ENCODE data around the gene KTN1.

Gene KTN1

DNA sequence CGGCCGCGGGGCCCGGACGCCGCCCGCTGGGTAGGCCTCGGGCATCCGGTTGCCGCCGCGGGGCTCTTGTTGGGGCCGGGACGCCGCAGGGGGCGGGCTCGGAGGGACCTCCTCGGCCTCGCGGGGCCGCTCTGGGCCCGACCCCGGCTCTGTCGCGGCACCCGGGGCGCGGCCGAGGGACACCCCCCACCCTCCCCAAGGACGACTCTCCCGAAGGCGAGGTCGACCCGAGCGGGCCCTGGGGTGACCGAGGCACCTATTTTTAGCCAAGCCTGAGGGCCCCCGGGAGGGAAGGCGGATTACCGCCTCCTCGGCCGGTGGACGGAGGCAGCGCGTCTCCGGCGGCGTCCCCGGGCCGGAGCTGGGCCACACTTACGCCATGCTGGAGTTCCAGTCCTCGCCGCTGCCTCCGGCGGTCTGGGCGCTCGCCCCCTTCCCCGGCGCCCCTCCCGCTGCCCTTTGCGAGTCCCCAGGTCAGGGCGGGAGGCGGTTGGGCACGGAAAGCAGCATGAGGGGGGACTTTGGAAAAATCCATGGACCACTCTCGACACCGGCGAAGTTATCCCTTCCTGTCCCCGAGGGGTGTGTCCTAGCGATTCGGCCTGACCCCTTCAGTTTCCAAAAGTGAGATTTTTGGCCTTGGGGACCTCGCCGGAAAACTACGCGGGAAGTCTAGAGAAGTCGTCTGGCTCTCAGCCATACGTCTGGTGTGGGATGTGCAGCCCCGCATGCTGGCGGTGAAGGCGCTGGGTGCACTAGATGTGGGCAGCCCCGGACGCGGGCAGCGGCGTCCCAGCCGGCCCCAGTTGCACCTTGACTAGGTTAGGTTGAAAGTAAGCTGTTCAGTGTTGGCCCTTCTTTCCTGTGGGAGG lies 699 bp downstream of the KTN1 start:
- no peaks in the 10 kb centered on the region for H3K36me3 ChIP-seq (ENCODE audit: low read length)
- H3K9ac ChIP-seq (ENCODE audit: low read length) = peak overlapping the region; percentile 82
- H3K79me2 ChIP-seq (ENCODE audit: insufficient read depth, low read length) = peaks cover 53% of the 10 kb centered on the region
- no peaks in the 10 kb centered on the region for H3K9me2 ChIP-seq (replicated peaks; ENCODE audit: insufficient read depth, low read length)
- H3K4me3 ChIP-seq (ENCODE audit: insufficient read depth, low read length, poor library complexity, severe bottlenecking) = peak overlapping the region; percentile 81
- H4K20me1 ChIP-seq (ENCODE audit: low read depth, low read length) = peaks cover 34% of the 10 kb centered on the region
- peak overlapping the region; percentile 75 for H3K4me2 ChIP-seq (ENCODE audit: low read depth, low read length, poor library complexity, severe bottlenecking)
- H3K27ac ChIP-seq (ENCODE audit: low read depth, low read length) = peak overlapping the region; percentile 70
- H3F3A ChIP-seq (ENCODE audit: insufficient read depth) = peaks cover 17% of the 10 kb centered on the region
- peak overlapping the region; percentile 49 for H2AFZ ChIP-seq (ENCODE audit: low read depth, low read length, severe bottlenecking)
- TF ChIP-seq, protein P1, sequence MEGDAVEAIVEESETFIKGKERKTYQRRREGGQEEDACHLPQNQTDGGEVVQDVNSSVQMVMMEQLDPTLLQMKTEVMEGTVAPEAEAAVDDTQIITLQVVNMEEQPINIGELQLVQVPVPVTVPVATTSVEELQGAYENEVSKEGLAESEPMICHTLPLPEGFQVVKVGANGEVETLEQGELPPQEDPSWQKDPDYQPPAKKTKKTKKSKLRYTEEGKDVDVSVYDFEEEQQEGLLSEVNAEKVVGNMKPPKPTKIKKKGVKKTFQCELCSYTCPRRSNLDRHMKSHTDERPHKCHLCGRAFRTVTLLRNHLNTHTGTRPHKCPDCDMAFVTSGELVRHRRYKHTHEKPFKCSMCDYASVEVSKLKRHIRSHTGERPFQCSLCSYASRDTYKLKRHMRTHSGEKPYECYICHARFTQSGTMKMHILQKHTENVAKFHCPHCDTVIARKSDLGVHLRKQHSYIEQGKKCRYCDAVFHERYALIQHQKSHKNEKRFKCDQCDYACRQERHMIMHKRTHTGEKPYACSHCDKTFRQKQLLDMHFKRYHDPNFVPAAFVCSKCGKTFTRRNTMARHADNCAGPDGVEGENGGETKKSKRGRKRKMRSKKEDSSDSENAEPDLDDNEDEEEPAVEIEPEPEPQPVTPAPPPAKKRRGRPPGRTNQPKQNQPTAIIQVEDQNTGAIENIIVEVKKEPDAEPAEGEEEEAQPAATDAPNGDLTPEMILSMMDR (IDR thresholded peaks at IDR 0.05; ENCODE audit: insufficient read depth, low read length, poor library complexity, severe bottlenecking) = no peak
- TF ChIP-seq EZH2phosphoT487 (conservative IDR thresholded peaks at IDR 0.05; ENCODE audit: low read length) = no peak
- H3K27me3 ChIP-seq (ENCODE audit: low read length) = no peaks in the 10 kb centered on the region
- no peaks in the 10 kb centered on the region for H3K9me3 ChIP-seq (ENCODE audit: insufficient read depth, low read length)

DNA sequence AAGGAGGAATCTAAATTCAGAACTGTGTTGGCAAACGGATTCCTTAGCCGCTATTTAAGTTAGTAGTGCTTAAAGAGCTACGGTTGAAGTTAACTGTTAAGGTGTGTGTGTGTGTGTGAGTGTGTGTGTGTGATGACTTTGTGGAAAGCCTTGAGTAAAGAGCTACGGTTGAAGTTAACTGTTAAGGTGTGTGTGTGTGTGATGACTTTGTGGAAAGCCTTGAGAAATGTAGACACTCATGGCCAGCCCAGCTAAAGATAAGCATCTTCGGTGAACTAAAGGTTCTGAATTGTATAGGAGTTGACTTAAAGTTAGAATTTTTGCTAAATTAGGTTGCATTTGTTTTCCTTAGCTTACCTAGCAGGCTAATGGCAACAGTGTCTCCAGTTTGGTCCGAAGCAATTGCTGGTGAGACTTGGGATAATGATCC lies 1.4 kb downstream of the KTN1 start:
- H3K27me3 ChIP-seq (ENCODE audit: low read length) = no peaks in the 10 kb centered on the region
- TF ChIP-seq EZH2phosphoT487 (conservative IDR thresholded peaks at IDR 0.05; ENCODE audit: low read length) = no peak
- TF ChIP-seq, protein P1 (IDR thresholded peaks at IDR 0.05; ENCODE audit: insufficient read depth, low read length, poor library complexity, severe bottlenecking) = no peak
- no peaks in the 10 kb centered on the region for H3K36me3 ChIP-seq (ENCODE audit: low read length)
- peaks cover 38% of the 10 kb centered on the region for H4K20me1 ChIP-seq (ENCODE audit: low read depth, low read length)
- H3K9me3 ChIP-seq (ENCODE audit: insufficient read depth, low read length) = no peaks in the 10 kb centered on the region
- no peak overlapping the region for H2AFZ ChIP-seq (ENCODE audit: low read depth, low read length, severe bottlenecking)
- H3K9me2 ChIP-seq (replicated peaks; ENCODE audit: insufficient read depth, low read length) = no peaks in the 10 kb centered on the region
- peak overlapping the region; percentile 75 for H3K4me2 ChIP-seq (ENCODE audit: low read depth, low read length, poor library complexity, severe bottlenecking)
- H3K79me2 ChIP-seq (ENCODE audit: insufficient read depth, low read length) = peaks cover 60% of the 10 kb centered on the region
- peak overlapping the region; percentile 81 for H3K4me3 ChIP-seq (ENCODE audit: insufficient read depth, low read length, poor library complexity, severe bottlenecking)
- peak overlapping the region; percentile 82 for H3K9ac ChIP-seq (ENCODE audit: low read length)
- peaks cover 17% of the 10 kb centered on the region for H3F3A ChIP-seq (ENCODE audit: insufficient read depth)
- peak overlapping the region; percentile 70 for H3K27ac ChIP-seq (ENCODE audit: low read depth, low read length)

DNA sequence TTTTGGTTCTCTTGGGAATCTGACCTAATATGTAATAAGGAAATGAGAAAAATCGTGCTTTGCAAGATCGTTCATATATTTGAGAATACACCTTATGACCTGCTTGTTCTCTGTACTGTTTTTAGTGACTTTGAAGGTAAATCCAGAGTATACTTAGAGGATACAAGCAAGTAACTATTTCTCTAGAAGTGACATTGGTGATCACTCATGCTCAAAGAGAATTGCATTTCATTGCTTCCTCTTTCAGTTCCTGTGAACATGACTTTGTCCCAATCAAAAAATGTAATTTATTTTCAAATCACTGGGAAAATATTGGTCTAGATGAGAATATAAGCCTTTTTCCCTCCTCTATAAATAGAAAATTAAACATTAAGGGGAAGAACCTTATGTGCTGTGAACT lies 2.7 kb downstream of the KTN1 start:
- Histone ChIP-seq H3K27ac (ENCODE audit: low read depth, low read length) (peak overlapping the region; percentile 70), H3F3A (ENCODE audit: insufficient read depth) (peaks cover 17% of the 10 kb centered on the region), H3K4me2 (ENCODE audit: low read depth, low read length, poor library complexity, severe bottlenecking) (peak overlapping the region; percentile 75), H4K20me1 (ENCODE audit: low read depth, low read length) (peaks cover 47% of the 10 kb centered on the region), H3K4me3 (ENCODE audit: insufficient read depth, low read length, poor library complexity, severe bottlenecking) (peak overlapping the region; percentile 81), H3K9ac (ENCODE audit: low read length) (peak overlapping the region; percentile 17; the same call in 1 of the 2 replicates), H3K36me3 (ENCODE audit: low read length) (no peaks in the 10 kb centered on the region), H3K27me3 (ENCODE audit: low read length) (no peaks in the 10 kb centered on the region), H3K9me2 (replicated peaks; ENCODE audit: insufficient read depth, low read length) (no peaks in the 10 kb centered on the region), H2AFZ (ENCODE audit: low read depth, low read length, severe bottlenecking) (no peak overlapping the region), H3K9me3 (ENCODE audit: insufficient read depth, low read length) (no peaks in the 10 kb centered on the region), H3K79me2 (ENCODE audit: insufficient read depth, low read length) (peaks cover 74% of the 10 kb centered on the region)
- TF ChIP-seq EZH2phosphoT487 (conservative IDR thresholded peaks at IDR 0.05; ENCODE audit: low read length) = no peak
- TF ChIP-seq, protein P1 (IDR thresholded peaks at IDR 0.05; ENCODE audit: insufficient read depth, low read length, poor library complexity, severe bottlenecking) = no peak
